Ovary (tissue), 9 donors: ENCODE data around the gene CALHM6. TPM values are rescaled to one million over a fixed set of nuclear protein-coding genes. Genes with fewer than 3 reads are reported as not detected.

Source experiments
- DNase-seq, 5 donors: peaks; one replicate each; pipeline ENCODE4 v3.0.0-alpha.2; 2019 to 2020
- H3K27ac ChIP-seq, 2 donors: fragments of 200-600 bp; one replicate each; pipeline versions ENCODE4 v1.5.1 to v1.8.0; 2019 to 2022
- H3K27me3 ChIP-seq: fragments of 200-600 bp; one replicate; pipeline ENCODE4 v1.8.0; 2022
- H3K36me3 ChIP-seq: fragments of 200-600 bp; sonication (generic); one replicate; pipeline ENCODE4 v1.5.1; 2019
- H3K4me1 ChIP-seq: one replicate; pipeline ENCODE4 v1.8.1; 2013; ENCODE audit warnings: mild to moderate bottlenecking, moderate library complexity; ENCODE audit not compliant: insufficient read depth
- H3K4me3 ChIP-seq: fragments of 200-600 bp; sonication (generic); one replicate; pipeline ENCODE4 v1.5.1; 2017
- H3K9me3 ChIP-seq, 2 donors: fragments of 200-600 bp in 1 of 2; sonication (generic) in 1 of 2; one replicate each; pipeline versions ENCODE4 v1.5.1 to v1.8.1; 2013 to 2019; ENCODE audit warnings: mild to moderate bottlenecking in 1 of 2, moderate library complexity in 1 of 2
- EP300 ChIP-seq: sonication (generic); formaldehyde crosslinking; IDR thresholded peaks from one replicate; pipeline ENCODE4 v1.6.1; 2017; ENCODE audit warnings: antibody characterized with exemption
- POLR2A ChIP-seq: fragments of 450-650 bp; IDR thresholded peaks from one replicate; pipeline ENCODE4 v1.6.1; 2017; ENCODE audit warnings: antibody characterized with exemption, mild to moderate bottlenecking, moderate library complexity
- WGBS, 3 donors: extraction: QIAGEN DNeasy Blood & Tissue Kit in 1 of 3; methylation state at CpG; one replicate each; pipeline versions ENCODE4 v1.1.5 to v1.1.7; 2013 to 2017; 5-methylcytosine and 5-hydroxymethylcytosine counted together
- intact Hi-C, 4 donors: fragments of 100-400 bp; cut with DNase I; formaldehyde crosslinking; loops; one replicate each; pipeline versions ENCODE4 v1.11.0 to v1.15.1; 2022 to 2023
- polyA plus RNA-seq, 2 donors: library from polyadenylated mRNA; stranded (reverse); fragments of 200-250 nt in 1 of 2; fragments of 350-450 nt in 1 of 2; fragmentation: Illumina TruSeq in 1 of 2; extraction: RNeasy Lipid Tissue Mini Kit (QIAGEN cat#74804) in 1 of 2; gene quantifications; one replicate each; pipeline ENCODE4 v1.2.3, GENCODE V29; 2013 to 2014
- total RNA-seq, 7 donors: library from RNA; depleted of rRNA in 2 of 7; stranded (reverse); fragments of >200 nt in 2 of 7; fragmentation: NEBNext Ultra II Directional in 3 of 7; extraction: Animal tissue kit (Norgen Biotek cat#: 25700) in 3 of 7; gene quantifications; one replicate each; pipeline versions ENCODE4 v1.1.0 to v1.2.4, GENCODE V29; 2016 to 2023
- TF ChIP-seq, protein P1 (sequence below), 3 donors: fragments of 450-650 bp in 2 of 3; fragments of 200-600 bp in 1 of 3; IDR thresholded peaks; one replicate each; pipeline versions ENCODE4 v1.5.1 to v1.8.0; 2016 to 2022; ENCODE audit warnings: antibody characterized with exemption in 3 of 3, mild to moderate bottlenecking in 1 of 3
- donor health status: DM: no; HTN: no; CAD: no; lungs with moderate emphysema.
- donor health status: DM: no; HTN: no; CAD: no.
- donor health status: Bipolar disorder and iron deficiency.
- donor health status: DM: yes; HTN: yes; CAD: no.
- donor health status: DM: no; HTN: no; CAD: no.
- donor health status: DM: yes; HTN: yes; CAD: no.

CALHM6 gene
- total and polyA plus RNA-seq, 9 donors, result 1.6 to 14.0 (median 3.0) TPM

DNA sequence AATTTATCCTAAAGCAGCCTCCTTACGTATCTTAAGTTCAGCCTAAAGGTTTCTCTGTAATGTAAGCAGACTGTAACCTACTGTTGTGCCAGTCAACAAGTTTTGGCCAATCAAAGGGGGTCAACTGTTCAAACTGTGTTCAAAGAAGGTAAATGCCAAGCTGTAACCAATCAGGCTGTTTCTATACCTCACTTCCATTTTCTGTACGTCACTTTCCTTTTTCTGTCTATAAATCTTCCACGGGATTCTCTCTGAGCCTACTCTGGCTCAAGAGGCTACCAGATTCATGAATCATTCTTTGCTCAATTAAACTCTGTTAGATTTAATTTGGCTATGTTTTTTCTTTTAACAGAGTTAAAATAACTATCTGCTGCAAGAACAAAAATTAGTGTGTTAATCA lies 5.1 kb upstream of the CALHM6 start:
- intact Hi-C loops, result no loop called here
- Histone ChIP-seq H3K27me3 (no peaks in the 10 kb centered on the region), H3K27ac (no peak overlapping the region), H3K36me3 (no peaks in the 10 kb centered on the region), H3K9me3 (no peaks in the 10 kb centered on the region), H3K4me3 (no peak overlapping the region), H3K4me1 (no peaks in the 10 kb centered on the region)
- DNase-seq, result no peak
- TF ChIP-seq EP300 (no peak), POLR2A (no peak)
- TF ChIP-seq, protein P1, sequence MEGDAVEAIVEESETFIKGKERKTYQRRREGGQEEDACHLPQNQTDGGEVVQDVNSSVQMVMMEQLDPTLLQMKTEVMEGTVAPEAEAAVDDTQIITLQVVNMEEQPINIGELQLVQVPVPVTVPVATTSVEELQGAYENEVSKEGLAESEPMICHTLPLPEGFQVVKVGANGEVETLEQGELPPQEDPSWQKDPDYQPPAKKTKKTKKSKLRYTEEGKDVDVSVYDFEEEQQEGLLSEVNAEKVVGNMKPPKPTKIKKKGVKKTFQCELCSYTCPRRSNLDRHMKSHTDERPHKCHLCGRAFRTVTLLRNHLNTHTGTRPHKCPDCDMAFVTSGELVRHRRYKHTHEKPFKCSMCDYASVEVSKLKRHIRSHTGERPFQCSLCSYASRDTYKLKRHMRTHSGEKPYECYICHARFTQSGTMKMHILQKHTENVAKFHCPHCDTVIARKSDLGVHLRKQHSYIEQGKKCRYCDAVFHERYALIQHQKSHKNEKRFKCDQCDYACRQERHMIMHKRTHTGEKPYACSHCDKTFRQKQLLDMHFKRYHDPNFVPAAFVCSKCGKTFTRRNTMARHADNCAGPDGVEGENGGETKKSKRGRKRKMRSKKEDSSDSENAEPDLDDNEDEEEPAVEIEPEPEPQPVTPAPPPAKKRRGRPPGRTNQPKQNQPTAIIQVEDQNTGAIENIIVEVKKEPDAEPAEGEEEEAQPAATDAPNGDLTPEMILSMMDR (IDR thresholded peaks at IDR 0.05), result no peak
- whole genome bisulfite sequencing, 3 donors, result 85 to 90% (median 88%) methylated on average over 3 of the region's 3 CpGs

DNA sequence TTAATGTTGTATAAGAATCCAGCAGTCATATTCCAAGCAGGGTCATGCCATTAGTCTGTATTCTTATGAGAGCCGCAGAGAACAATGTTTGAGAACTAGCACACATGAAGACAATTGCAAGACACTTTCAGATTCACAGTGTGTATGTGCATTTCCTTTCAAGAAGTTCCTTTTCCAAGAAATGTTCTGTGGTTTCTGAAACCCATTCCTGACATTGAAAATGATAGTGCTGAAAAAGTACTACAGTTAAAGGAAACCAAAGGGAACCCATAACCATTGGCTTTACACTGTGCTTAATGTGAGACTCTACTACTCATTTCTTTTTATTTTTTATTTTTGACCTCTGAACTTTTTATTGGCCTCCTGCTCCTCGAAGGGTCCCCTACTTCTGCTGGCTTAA lies 4.2 kb upstream of the CALHM6 start:
- 84 to 90% (median 87%) methylated on average over 2 of the region's 2 CpGs for WGBS, 3 donors
- intact Hi-C loops, result no loop called here

DNA sequence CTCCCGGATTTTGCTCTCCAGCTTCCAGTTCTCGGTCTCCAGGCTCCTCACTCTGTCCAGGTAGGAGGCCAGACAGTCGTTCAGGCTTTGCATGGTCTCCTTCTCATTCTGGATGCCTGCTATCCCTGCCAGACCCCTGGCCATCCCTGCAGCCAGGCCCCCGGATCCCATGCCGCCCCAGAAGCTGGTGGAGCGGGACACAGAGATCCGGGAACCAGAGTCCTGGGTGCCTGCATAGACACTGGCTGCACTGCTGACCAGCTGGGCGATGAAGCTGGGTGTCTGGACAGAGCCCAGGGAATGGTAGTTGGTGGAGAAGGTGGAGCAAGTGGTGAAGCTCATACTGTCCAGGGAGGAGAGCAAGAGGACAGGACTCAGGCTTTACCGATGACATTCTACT lies 2.9 kb upstream of the CALHM6 start:
- TF ChIP-seq, protein P1 (IDR thresholded peaks at IDR 0.05), result no peak
- TF ChIP-seq EP300 (no peak), POLR2A (no peak)
- H3K9me3 ChIP-seq, result no peaks in the 10 kb centered on the region
- H3K4me1 ChIP-seq, result peaks cover 4% of the 10 kb centered on the region
- H3K27me3 ChIP-seq, result no peaks in the 10 kb centered on the region
- H3K4me3 ChIP-seq, result no peak overlapping the region
- intact Hi-C loops, result no loop called here
- 93 to 99% (median 94%) methylated on average over 9 of the region's 9 CpGs for WGBS, 3 donors
- DNase-seq, result no peak
- H3K27ac ChIP-seq, result no peak overlapping the region
- no peaks in the 10 kb centered on the region for H3K36me3 ChIP-seq

More for the DNA sequence above, 4.2 kb upstream of the CALHM6 start:
- Histone ChIP-seq H3K36me3 (no peaks in the 10 kb centered on the region), H3K27me3 (no peaks in the 10 kb centered on the region), H3K4me1 (peaks cover 2% of the 10 kb centered on the region), H3K27ac (no peak overlapping the region), H3K9me3 (no peaks in the 10 kb centered on the region), H3K4me3 (no peak overlapping the region)
- DNase-seq, result no peak
- TF ChIP-seq, protein P1 (IDR thresholded peaks at IDR 0.05), result no peak
- TF ChIP-seq POLR2A, result no peak
- TF ChIP-seq EP300, result no peak

DNA sequence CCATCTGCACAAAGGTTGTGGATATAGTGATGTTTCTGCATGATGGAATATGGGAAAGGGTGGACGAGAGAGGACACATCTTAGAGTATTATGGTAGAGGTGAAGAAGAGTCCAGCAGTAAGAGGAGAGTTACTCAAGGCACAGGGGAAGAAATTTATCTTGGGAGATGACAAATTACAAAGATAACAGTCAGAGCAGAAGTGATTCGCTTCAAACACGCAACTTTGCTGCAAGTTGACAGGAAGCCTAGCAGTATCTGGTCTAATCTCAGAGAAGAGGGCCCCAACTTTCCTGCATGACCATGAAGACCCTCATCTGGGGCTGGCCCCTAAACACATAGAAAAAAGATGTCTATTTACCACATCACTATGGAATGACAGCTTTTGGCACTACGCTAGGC lies 1.2 kb upstream of the CALHM6 start:
- 91 to 95% (median 94%) methylated on average over 4 of the region's 4 CpGs for WGBS, 3 donors
- no peak for DNase-seq
- no peak overlapping the region for H3K27ac ChIP-seq
- no peaks in the 10 kb centered on the region for H3K27me3 ChIP-seq
- H3K4me1 ChIP-seq, result peaks cover 4% of the 10 kb centered on the region
- H3K4me3 ChIP-seq, result no peak overlapping the region
- no peaks in the 10 kb centered on the region for H3K36me3 ChIP-seq
- intact Hi-C loops, result no loop called here
- H3K9me3 ChIP-seq, result no peaks in the 10 kb centered on the region
- TF ChIP-seq POLR2A (no peak), EP300 (no peak)
- TF ChIP-seq, protein P1 (IDR thresholded peaks at IDR 0.05), result no peak
